NB4 (cell line): ENCODE measurements around the gene KCNJ2.

ENCODE experiments used
- CTCF ChIP-seq: IDR thresholded peaks from one replicate; pipeline ENCODE4 v1.5.1; 2012; ENCODE audit warnings: low read depth, low read length
- MAX ChIP-seq: IDR thresholded peaks from 2 replicates; pipeline ENCODE4 v1.6.1; 2011; ENCODE audit warnings: low read depth, low read length
- MYC ChIP-seq: IDR thresholded peaks from 2 replicates; pipeline ENCODE4 v1.6.1; 2011; ENCODE audit warnings: low read depth, low read length
- POLR2A ChIP-seq: IDR thresholded peaks from 2 replicates; pipeline ENCODE4 v1.6.1; 2011; ENCODE audit warnings: mild to moderate bottlenecking; ENCODE audit not compliant: insufficient read length; ENCODE audit errors: extremely low read depth

GRCh38 chr17:70168977-70169708 is at the start of gene KCNJ2:
- no peak for TF ChIP-seq POLR2A
- no peak for TF ChIP-seq CTCF
- no peak for TF ChIP-seq MAX
- no peak for TF ChIP-seq MYC
